Heart left ventricle (tissue), 16 donors: ENCODE results near the gene PRDM16. TPM values are rescaled to one million over a fixed set of nuclear protein-coding genes. Genes with fewer than 3 reads are reported as not detected.
"Not testable (repeated sequence)": the region's sequence is repeated elsewhere in the genome, so short reads cannot be mapped to it uniquely, and the experiment has no call there.

ENCODE experiments used
- ATAC-seq, 4 donors: fragments of 200-7000 bp; cut with Tn5 transposase; one replicate each; pipeline ENCODE4 v1.9.1; 2020 to 2022; ENCODE audit warnings: moderate library complexity in 4 of 4, mild to moderate bottlenecking in 3 of 4, moderate number of reproducible peaks in 1 of 4
- DNase-seq, 5 donors: peaks; one replicate each; pipeline ENCODE4 v3.0.0-alpha.2; 2020
- H3K27ac ChIP-seq, 12 donors: fragments of 200-600 bp; sonication (generic) in 4 of 12; one replicate each; pipeline versions ENCODE4 v1.5.0 to v1.8.0; 2016 to 2022; ENCODE audit warnings: mild to moderate bottlenecking in 2 of 12
- H3K27me3 ChIP-seq, 9 donors: fragments of 200-600 bp; sonication (generic) in 2 of 9; one replicate each; pipeline versions ENCODE4 v1.5.1 to v1.8.0; 2016 to 2022; ENCODE audit warnings: mild to moderate bottlenecking in 3 of 9
- H3K36me3 ChIP-seq, 9 donors: fragments of 200-600 bp; sonication (generic) in 2 of 9; one replicate each; pipeline versions ENCODE4 v1.5.0 to v1.8.0; 2018 to 2022; ENCODE audit warnings: mild to moderate bottlenecking in 2 of 9
- H3K4me1 ChIP-seq, 12 donors: fragments of 200-600 bp; sonication (generic) in 4 of 12; one replicate each; pipeline versions ENCODE4 v1.5.0 to v1.8.0; 2016 to 2022; ENCODE audit warnings: mild to moderate bottlenecking in 3 of 12
- H3K4me3 ChIP-seq, 12 donors: fragments of 200-600 bp; sonication (generic) in 4 of 12; one replicate each; pipeline versions ENCODE4 v1.5.0 to v1.8.0; 2017 to 2022; ENCODE audit warnings: mild to moderate bottlenecking in 9 of 12, moderate library complexity in 4 of 12
- H3K9me3 ChIP-seq, 12 donors: fragments of 200-600 bp; sonication (generic) in 4 of 12; one replicate each; pipeline versions ENCODE4 v1.5.0 to v1.8.0; 2016 to 2022; ENCODE audit warnings: mild to moderate bottlenecking in 1 of 12
- POLR2A ChIP-seq, 2 donors: fragments of 450-650 bp; IDR thresholded peaks; one replicate each; pipeline ENCODE4 v1.6.1; 2017; ENCODE audit warnings: antibody characterized with exemption in 2 of 2, mild to moderate bottlenecking in 2 of 2, moderate library complexity in 2 of 2
- WGBS, 4 donors: extraction: QIAGEN DNeasy Blood & Tissue Kit in 2 of 4; methylation state at CpG; one replicate each; pipeline versions ENCODE4 v1.1.5 to v1.1.7; 2013 to 2018; 5-methylcytosine and 5-hydroxymethylcytosine counted together
- intact Hi-C, 10 donors: fragments of 100-400 bp; cut with DNase I; formaldehyde crosslinking; loops; one replicate each; pipeline versions ENCODE4 v1.11.1 to v1.14.2; 2022
- polyA plus RNA-seq, 2 donors: library from polyadenylated mRNA; stranded (reverse); fragments of 200-250 nt; gene quantifications; one replicate each; pipeline ENCODE4 v1.2.3, GENCODE V29; 2013
- total RNA-seq, 9 donors: library from RNA; depleted of rRNA in 2 of 9; stranded (reverse); fragments of >200 nt in 2 of 9; fragmentation: NEBNext Ultra II Directional in 3 of 9; extraction: Animal tissue kit (Norgen Biotek cat#: 25700) in 3 of 9; gene quantifications; one replicate each; pipeline versions ENCODE4 v1.1.0 to v1.2.4, GENCODE V29; 2016 to 2023
- TF ChIP-seq, protein P1 (sequence below), 12 donors: fragments of 200-600 bp; sonication (generic) in 4 of 12; IDR thresholded peaks; one replicate each; pipeline versions ENCODE4 v1.5.0 to v1.8.0; 2018 to 2022; ENCODE audit warnings: antibody characterized with exemption in 12 of 12, mild to moderate bottlenecking in 5 of 12
- donor health status: ischemic (EF 13 %, LVEDD 7.1; RV severe dilation, severe dysfunction).
- donor health status: healthy with polysubstance abuse.
- donor health status: DM: no; HTN: yes; CAD: no.
- donor health status: DM: no; HTN: no; CAD: no.
- donor health status: ischemic (EF 25% LVEDD 6.9; RV normal size, moderate dysfunction).
- donor health status: ischemic (EF 25% LVEDD 5.7; RV mildly dilated, moderate dysfunction).
- donor health status: healthy.
- donor health status: DM: yes; HTN: yes; CAD: no.
- donor health status: ischemic (EF 35%, LVEDD 5.7; RV mildly dilated, moderate dysfunction).
- donor health status: nonischemic (EF 11% LVEDD 7.7; RV severe dilation, severe dysfunction).
- donor health status: DM: yes; HTN: yes; CAD: no.
- donor health status: PGD.
- donor health status: ischemic (EF 29% LVEDD 5.4; RV normal size, mild dysfunction).
- donor health status: nonischemic (EF 23%, LVEDD 6.1; RV moderate dilation, normal function).

Gene PRDM16
- total and polyA plus RNA-seq, 11 donors = 6.0 to 22.7 (median 14.0) TPM

DNA sequence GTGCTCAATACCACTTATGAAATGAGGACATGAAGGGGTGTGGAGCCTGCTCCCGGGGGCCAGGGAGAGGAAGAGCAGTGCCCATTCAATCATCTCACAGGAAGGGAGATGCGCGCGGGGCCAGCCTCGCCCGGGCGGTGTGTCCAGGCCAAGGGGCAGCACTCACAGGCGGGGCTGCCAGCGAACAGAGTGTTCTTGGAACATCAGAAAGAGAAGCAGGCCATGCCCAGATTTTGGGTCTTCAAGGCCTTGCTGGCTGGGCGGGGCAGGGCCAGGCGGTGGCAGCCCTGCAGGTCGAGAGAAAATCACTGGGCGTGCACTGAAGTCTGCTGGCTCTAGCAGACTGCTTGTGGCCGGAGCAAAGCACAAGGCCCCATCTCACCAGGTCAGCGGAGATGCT is 168.6 kb downstream of the PRDM16 start:
- no peaks in the 10 kb centered on the region for H3K36me3 ChIP-seq
- H3K9me3 ChIP-seq = no peaks in the 10 kb centered on the region
- H3K4me1 ChIP-seq = peaks cover 0 to 10% (median 0%) of the 10 kb centered on the region in 12 donors
- WGBS, 4 donors = 79 to 91% (median 87%) methylated on average over 8 to 15 of the region's 15 CpGs
- DNase-seq (no peak), ATAC-seq (no peak)
- no peaks in the 10 kb centered on the region for H3K27me3 ChIP-seq
- no peak overlapping the region for H3K27ac ChIP-seq
- no peak overlapping the region for H3K4me3 ChIP-seq
- no peak for TF ChIP-seq POLR2A (IDR thresholded peaks at IDR 0.05)
- TF ChIP-seq, protein P1, sequence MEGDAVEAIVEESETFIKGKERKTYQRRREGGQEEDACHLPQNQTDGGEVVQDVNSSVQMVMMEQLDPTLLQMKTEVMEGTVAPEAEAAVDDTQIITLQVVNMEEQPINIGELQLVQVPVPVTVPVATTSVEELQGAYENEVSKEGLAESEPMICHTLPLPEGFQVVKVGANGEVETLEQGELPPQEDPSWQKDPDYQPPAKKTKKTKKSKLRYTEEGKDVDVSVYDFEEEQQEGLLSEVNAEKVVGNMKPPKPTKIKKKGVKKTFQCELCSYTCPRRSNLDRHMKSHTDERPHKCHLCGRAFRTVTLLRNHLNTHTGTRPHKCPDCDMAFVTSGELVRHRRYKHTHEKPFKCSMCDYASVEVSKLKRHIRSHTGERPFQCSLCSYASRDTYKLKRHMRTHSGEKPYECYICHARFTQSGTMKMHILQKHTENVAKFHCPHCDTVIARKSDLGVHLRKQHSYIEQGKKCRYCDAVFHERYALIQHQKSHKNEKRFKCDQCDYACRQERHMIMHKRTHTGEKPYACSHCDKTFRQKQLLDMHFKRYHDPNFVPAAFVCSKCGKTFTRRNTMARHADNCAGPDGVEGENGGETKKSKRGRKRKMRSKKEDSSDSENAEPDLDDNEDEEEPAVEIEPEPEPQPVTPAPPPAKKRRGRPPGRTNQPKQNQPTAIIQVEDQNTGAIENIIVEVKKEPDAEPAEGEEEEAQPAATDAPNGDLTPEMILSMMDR (IDR thresholded peaks at IDR 0.05) = no peak
- intact Hi-C loops = no loop called here

DNA sequence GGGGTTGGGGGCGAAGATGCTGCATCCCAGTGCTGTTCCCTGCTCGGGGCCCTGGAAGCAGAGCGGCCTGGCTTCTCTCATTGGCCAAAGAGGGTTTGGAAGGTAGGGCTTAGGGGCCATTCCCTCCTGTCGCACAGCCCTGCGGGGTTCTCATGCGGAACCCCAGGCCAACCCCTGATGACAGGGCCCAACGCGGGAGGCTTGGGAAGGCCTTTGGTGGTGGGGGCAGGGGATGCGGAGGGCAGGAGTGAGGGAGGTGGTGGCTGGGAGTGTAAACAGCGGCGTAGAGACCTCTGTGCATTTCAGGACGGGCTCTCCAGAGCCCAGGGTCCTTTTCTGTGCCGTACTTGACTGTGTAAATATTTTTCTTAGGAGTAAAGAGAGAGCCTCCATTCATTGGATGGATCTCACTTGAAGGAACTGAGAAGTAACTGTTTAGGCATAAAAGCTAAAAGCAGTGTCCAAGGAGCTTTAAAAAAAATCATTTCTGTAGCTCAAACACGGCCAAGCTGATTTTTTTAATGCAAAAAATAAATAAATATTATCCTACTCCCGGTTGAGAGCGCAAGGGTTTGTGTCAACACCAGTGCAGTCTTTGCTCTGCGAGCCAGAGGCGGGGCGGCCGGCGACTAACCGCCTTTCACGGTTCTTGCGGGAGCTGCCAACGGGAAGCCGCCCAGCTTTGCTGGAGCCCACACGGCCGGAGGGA is 169.1 kb downstream of the PRDM16 start:
- no peak for ATAC-seq
- WGBS, 4 donors = 85 to 90% (median 87%) methylated on average over 26 to 28 of the region's 28 CpGs
- Histone ChIP-seq H3K4me1 (peaks cover 0 to 10% (median 0%) of the 10 kb centered on the region in 12 donors), H3K27me3 (no peaks in the 10 kb centered on the region), H3K4me3 (no peak overlapping the region), H3K9me3 (no peaks in the 10 kb centered on the region), H3K36me3 (no peaks in the 10 kb centered on the region), H3K27ac (no peak overlapping the region)
- no peak for DNase-seq
- TF ChIP-seq, protein P1 (IDR thresholded peaks at IDR 0.05) = no peak
- no peak for TF ChIP-seq POLR2A (IDR thresholded peaks at IDR 0.05)
- intact Hi-C loops = no loop called here

DNA sequence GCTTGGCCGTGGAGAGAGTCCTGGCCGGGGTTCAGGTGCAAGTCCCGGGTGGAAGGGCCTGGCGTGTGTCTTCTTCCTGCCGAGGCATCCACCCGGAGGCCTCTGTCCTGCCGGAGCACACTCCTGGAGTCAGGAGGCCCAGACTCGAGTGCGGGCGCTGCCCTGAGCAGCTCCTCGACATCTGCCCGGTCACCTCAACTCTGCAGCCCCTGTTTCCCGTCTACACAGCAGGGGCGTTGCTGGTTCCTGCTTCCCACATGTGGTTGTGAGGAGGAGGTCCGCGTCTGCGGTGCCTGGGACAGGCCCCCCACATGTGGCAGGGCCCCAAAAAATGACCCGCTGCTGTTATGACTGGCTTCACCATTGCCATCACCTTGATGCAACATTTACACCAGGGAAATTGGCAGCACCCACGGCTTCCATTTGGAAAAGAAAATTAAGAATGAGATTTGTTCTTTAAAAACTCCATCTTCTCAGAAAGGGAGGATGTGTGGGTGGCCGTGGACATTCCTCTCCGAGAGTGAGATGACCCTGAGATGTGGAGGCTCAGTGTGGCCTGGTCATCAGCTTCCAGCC is 169.8 kb downstream of the PRDM16 start:
- ATAC-seq (no peak), DNase-seq (no peak)
- TF ChIP-seq, protein P1 (IDR thresholded peaks at IDR 0.05) = no peak
- no peak for TF ChIP-seq POLR2A (IDR thresholded peaks at IDR 0.05)
- H3K36me3 ChIP-seq = no peaks in the 10 kb centered on the region
- no peak overlapping the region for H3K4me3 ChIP-seq
- H3K4me1 ChIP-seq = peaks cover 0 to 10% (median 0%) of the 10 kb centered on the region in 12 donors
- no peaks in the 10 kb centered on the region for H3K9me3 ChIP-seq
- no peak overlapping the region for H3K27ac ChIP-seq
- H3K27me3 ChIP-seq = no peaks in the 10 kb centered on the region
- intact Hi-C loops = no loop called here
- WGBS, 4 donors = 87 to 94% (median 92%) methylated on average over 14 to 21 of the region's 21 CpGs

DNA sequence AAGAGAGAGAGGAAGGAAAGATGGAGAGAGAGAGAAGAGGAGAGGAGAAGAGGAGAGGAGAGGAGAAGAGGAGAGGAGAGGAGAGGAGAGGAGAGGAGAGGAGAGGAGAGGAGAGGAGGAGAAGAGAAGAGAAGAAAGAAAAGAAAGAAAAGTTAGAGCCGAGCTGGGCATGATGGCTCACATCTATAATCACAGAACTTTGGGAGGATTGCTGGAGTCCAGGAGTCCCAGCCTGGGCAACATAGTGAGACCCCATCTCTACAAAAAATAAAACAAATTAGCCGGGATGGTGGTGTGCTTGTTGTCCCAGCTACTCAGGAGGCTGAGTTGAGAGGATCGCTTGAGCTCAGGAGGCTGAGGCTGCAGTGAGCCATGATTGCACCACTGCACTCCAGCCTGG is 171.0 kb downstream of the PRDM16 start:
- not testable (repeated sequence) for H3K27me3 ChIP-seq

More for the DNA sequence above, 171.0 kb downstream of the PRDM16 start:
- 85 to 93% (median 91%) methylated on average over 3 of the region's 3 CpGs for WGBS, 4 donors
- DNase-seq, H3K9me3 ChIP-seq, ATAC-seq, H3K4me3 ChIP-seq, H3K36me3 ChIP-seq, H3K27ac ChIP-seq, H3K4me1 ChIP-seq, intact Hi-C loops: not testable (repeated sequence)
